ENCODE results near the gene SLC47A1.
"Not testable (repeated sequence)": the region's sequence is repeated elsewhere in the genome, so short reads cannot be mapped to it uniquely, and the experiment has no call there.

The SLC47A1 gene

GRCh38 chr17:19520641-19521040 lies 13.0 kb upstream of the SLC47A1 start:
- no peak for DNase-seq (ENCODE audit: low spot score)

- no peak for DNase-seq (ENCODE audit: low spot score)
These were observed 10.0 kb upstream of the SLC47A1 start for GRCh38 chr17:19523690-19524089.

GRCh38 chr17:19526950-19527349 lies 6.7 kb upstream of the SLC47A1 start:
- DNase-seq (ENCODE audit: low spot score), result not testable (repeated sequence)

GRCh38 chr17:19531780-19532501 lies 1.7 kb upstream of the SLC47A1 start:
- DNase-seq (ENCODE audit: low spot score), result no peak

GRCh38 chr17:19533036-19533717 lies 477 bp upstream of the SLC47A1 start:
- DNase-seq (ENCODE audit: low spot score), result no peak

- no peak for DNase-seq (ENCODE audit: low spot score)
These were observed 1.0 kb downstream of the SLC47A1 start for GRCh38 chr17:19534562-19535149.

- DNase-seq (ENCODE audit: low spot score), result no peak
These were observed 3.5 kb downstream of the SLC47A1 start for GRCh38 chr17:19537111-19537510.

- DNase-seq (ENCODE audit: low spot score), result no peak
These were observed 4.7 kb downstream of the SLC47A1 start for GRCh38 chr17:19538095-19539039.

GRCh38 chr17:19539040-19539399 lies 5.4 kb downstream of the SLC47A1 start:
- DNase-seq (ENCODE audit: low spot score), result no peak

- DNase-seq (ENCODE audit: low spot score), result no peak
These were observed 6.2 kb downstream of the SLC47A1 start for GRCh38 chr17:19539841-19540311.

GRCh38 chr17:19540706-19541370 lies 7.2 kb downstream of the SLC47A1 start:
- DNase-seq (ENCODE audit: low spot score), result no peak

- no peak for DNase-seq (ENCODE audit: low spot score)
These were observed 7.8 kb downstream of the SLC47A1 start for GRCh38 chr17:19541445-19541844.

- no peak for DNase-seq (ENCODE audit: low spot score)
These were observed 8.6 kb downstream of the SLC47A1 start for GRCh38 chr17:19542247-19542646.

- DNase-seq (ENCODE audit: low spot score), result no peak
These were observed 10.7 kb downstream of the SLC47A1 start for GRCh38 chr17:19544366-19544765.

GRCh38 chr17:19546289-19547065 lies 12.8 kb downstream of the SLC47A1 start:
- DNase-seq (ENCODE audit: low spot score), result no peak

GRCh38 chr17:19549746-19550623 lies 16.3 kb downstream of the SLC47A1 start:
- DNase-seq (ENCODE audit: low spot score), result no peak

- no peak for DNase-seq (ENCODE audit: low spot score)
These were observed 17.5 kb downstream of the SLC47A1 start for GRCh38 chr17:19551165-19551564.

- no peak for DNase-seq (ENCODE audit: low spot score)
These were observed 18.0 kb downstream of the SLC47A1 start for GRCh38 chr17:19551591-19552148.

- DNase-seq (ENCODE audit: low spot score), result no peak
These were observed 19.4 kb downstream of the SLC47A1 start for GRCh38 chr17:19553036-19553435.
